ENCODE results near the gene CALHM1.
"Not testable (repeated sequence)": the region's sequence is repeated elsewhere in the genome, so short reads cannot be mapped to it uniquely, and the experiment has no call there.

Gene CALHM1

GRCh38 chr10:103486635-103487409 is 28.1 kb upstream of the CALHM1 start:
- not testable (repeated sequence) for H3K4me3 ChIP-seq (ENCODE audit: insufficient read depth, low read depth, low read length, poor library complexity, severe bottlenecking); DNase-seq; H3K36me3 ChIP-seq (ENCODE audit: control insufficient read depth, insufficient read depth, low read length); H3K9me3 ChIP-seq (ENCODE audit: control insufficient read depth, low read length); H3K27me3 ChIP-seq (replicated peaks; ENCODE audit: control insufficient read depth, insufficient read depth, low read length, poor library complexity, severe bottlenecking); H3K27ac ChIP-seq (ENCODE audit: insufficient read depth, low read length, poor library complexity, severe bottlenecking); H3K4me1 ChIP-seq (ENCODE audit: control insufficient read depth, insufficient read depth, low read length, poor library complexity, severe bottlenecking)

DNA sequence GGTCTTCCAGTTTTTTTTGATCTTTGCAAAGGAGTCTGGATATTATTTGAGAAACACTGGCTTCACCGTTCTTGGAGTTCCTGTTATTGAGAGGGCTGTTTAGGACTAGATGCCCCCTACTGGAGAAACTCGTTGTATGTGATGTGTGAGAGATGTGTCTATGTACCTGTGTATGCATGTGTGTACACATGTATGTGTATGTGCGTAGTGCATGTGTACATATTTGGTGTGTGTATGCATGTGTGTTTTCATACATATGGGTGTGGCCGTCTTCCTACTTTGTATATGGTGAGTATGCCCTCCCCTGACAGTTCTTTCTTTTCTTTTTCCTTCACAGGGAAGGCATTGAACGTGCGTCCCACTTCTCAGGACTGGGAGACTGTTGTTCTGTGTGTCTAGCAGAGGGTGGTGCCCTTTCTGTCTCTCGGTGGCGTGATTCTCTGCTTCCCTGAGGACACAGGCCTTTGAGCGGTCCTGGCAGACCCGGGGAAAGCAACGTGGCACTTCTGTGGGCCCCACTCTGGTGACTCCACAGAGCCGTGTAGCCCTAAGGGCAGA is 23.4 kb upstream of the CALHM1 start:
- Histone ChIP-seq H3K4me1 (ENCODE audit: control insufficient read depth, insufficient read depth, low read length, poor library complexity, severe bottlenecking) (no peaks in the 10 kb centered on the region), H3K9me3 (ENCODE audit: control insufficient read depth, low read length) (no peaks in the 10 kb centered on the region), H3K36me3 (ENCODE audit: control insufficient read depth, insufficient read depth, low read length) (no peaks in the 10 kb centered on the region), H3K27me3 (replicated peaks; ENCODE audit: control insufficient read depth, insufficient read depth, low read length, poor library complexity, severe bottlenecking) (no peaks in the 10 kb centered on the region), H3K4me3 (ENCODE audit: insufficient read depth, low read depth, low read length, poor library complexity, severe bottlenecking) (no peak overlapping the region), H3K27ac (ENCODE audit: insufficient read depth, low read length, poor library complexity, severe bottlenecking) (no peak overlapping the region)
- DNase-seq, result peak in 1 of 3 donors; percentile 24

DNA sequence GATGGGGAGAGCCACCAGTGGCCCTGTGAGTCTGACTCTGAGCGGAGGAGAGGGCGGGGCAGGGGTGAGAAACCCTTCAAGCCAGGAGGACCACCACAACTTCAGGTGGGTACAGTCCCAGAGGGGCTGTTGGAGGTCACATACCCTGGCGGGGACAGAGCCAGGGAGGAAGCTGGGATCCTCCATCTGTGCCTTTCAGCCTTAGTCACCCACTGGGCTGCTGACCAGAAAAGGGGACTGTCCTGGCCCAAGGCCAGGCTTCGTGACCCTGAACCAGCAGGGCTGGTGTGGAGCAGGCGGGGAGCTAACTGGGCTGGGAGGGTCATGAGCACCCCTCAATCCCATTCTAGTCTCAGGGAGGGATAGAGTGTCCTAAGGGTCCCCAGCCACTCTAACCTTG is 21.8 kb upstream of the CALHM1 start:
- no peak for DNase-seq
- H3K27me3 ChIP-seq (replicated peaks; ENCODE audit: control insufficient read depth, insufficient read depth, low read length, poor library complexity, severe bottlenecking), result no peaks in the 10 kb centered on the region
- no peak overlapping the region for H3K4me3 ChIP-seq (ENCODE audit: insufficient read depth, low read depth, low read length, poor library complexity, severe bottlenecking)
- H3K4me1 ChIP-seq (ENCODE audit: control insufficient read depth, insufficient read depth, low read length, poor library complexity, severe bottlenecking), result no peaks in the 10 kb centered on the region
- H3K36me3 ChIP-seq (ENCODE audit: control insufficient read depth, insufficient read depth, low read length), result no peaks in the 10 kb centered on the region
- no peaks in the 10 kb centered on the region for H3K9me3 ChIP-seq (ENCODE audit: control insufficient read depth, low read length)
- no peak overlapping the region for H3K27ac ChIP-seq (ENCODE audit: insufficient read depth, low read length, poor library complexity, severe bottlenecking)

DNA sequence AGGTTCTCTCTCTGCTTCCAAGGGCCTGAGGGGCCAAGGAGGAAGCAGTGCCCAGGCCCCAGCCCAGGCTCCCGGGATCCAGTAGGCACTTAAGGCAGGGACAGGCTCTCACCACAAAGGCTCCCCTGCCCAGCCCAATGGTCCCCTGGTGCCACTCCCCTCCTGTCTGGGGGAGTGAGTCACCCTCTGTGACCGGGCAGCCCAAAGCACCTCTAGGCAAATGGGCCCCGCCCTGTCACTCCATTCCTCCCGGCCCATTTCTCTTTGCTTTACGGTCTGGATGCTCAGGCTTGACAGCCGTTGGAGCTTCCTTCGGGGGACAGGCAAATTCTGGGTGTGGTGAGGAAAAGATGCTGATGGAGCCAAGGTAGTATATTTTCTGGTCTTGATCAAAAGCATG is 20.4 kb upstream of the CALHM1 start, which contains the start of gene CALHM3:
Gene CALHM3 (minus strand): TSS at position 106 of the 400 bp plus-strand sequence. CDS start 208 bp downstream, outside the sequence.
- no peak for DNase-seq
- H3K27ac ChIP-seq (ENCODE audit: insufficient read depth, low read length, poor library complexity, severe bottlenecking), result no peak within 1 kb of the TSS
- H3K27me3 ChIP-seq (replicated peaks; ENCODE audit: control insufficient read depth, insufficient read depth, low read length, poor library complexity, severe bottlenecking), result no peaks in the 10 kb centered on the region
- no peaks in the 10 kb centered on the region for H3K36me3 ChIP-seq (ENCODE audit: control insufficient read depth, insufficient read depth, low read length)
- no peak within 1 kb of the TSS for H3K4me3 ChIP-seq (ENCODE audit: insufficient read depth, low read depth, low read length, poor library complexity, severe bottlenecking)
- H3K4me1 ChIP-seq (ENCODE audit: control insufficient read depth, insufficient read depth, low read length, poor library complexity, severe bottlenecking), result no peaks in the 10 kb centered on the region
- H3K9me3 ChIP-seq (ENCODE audit: control insufficient read depth, low read length), result no peaks in the 10 kb centered on the region

DNA sequence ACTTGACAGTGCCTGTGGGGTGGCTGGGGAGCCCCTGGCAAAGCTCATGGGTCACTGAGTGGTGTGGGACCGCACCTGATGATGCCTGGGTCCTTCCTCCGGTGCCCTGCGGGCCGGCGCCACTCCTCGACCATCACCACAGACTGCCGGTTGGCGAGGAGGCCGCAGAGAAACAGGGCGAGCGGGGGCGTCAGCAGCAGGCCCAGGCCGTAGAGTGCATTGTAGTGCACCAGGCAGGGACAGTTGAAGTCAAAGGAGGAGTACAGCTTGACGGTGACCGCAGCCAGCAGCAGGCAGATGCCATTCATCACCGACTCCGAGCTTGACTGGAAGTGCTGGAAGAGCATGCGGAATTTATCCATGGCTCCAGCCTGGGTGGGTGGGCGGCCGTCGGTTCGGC is 20.0 kb upstream of the CALHM1 start:
- H3K4me3 ChIP-seq (ENCODE audit: insufficient read depth, low read depth, low read length, poor library complexity, severe bottlenecking), result no peak overlapping the region
- H3K4me1 ChIP-seq (ENCODE audit: control insufficient read depth, insufficient read depth, low read length, poor library complexity, severe bottlenecking), result no peaks in the 10 kb centered on the region
- H3K9me3 ChIP-seq (ENCODE audit: control insufficient read depth, low read length), result no peaks in the 10 kb centered on the region
- H3K36me3 ChIP-seq (ENCODE audit: control insufficient read depth, insufficient read depth, low read length), result no peaks in the 10 kb centered on the region
- no peak overlapping the region for H3K27ac ChIP-seq (ENCODE audit: insufficient read depth, low read length, poor library complexity, severe bottlenecking)
- DNase-seq, result no peak
- no peaks in the 10 kb centered on the region for H3K27me3 ChIP-seq (replicated peaks; ENCODE audit: control insufficient read depth, insufficient read depth, low read length, poor library complexity, severe bottlenecking)

DNA sequence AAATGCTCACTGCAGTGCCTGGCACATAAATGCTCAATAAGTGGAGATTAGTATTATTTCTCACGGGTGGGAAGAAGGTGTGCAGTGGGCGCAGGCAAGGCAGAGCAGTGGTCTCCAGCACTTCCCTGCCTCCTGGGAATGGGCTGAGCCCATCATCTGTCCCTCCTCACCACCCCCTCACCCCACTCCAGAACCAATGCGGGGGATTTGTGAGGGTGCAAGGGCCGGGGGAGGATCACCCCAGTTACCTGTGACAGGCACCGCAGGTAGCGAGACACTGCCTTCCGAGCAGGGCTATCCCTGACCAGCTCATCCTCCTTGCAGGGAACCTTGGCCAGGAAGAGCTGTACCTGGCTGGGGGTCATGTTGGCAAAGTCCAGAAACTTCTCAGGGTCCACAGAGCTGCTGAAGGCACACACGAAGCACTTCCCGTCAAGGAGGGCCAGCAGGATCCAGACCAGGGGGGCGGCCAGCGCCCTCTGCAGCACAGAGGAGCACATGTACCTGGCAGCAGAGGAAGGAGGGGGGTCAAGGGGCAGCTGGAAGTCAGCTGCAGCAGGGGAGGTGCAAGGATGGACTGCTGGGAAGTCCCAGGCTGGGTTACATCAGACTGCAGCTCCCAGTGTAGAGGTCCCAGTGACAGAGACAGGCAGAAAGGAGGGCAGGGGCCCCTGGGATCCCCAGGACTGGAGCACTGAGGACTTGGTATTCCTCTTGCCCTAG is 17.5 kb upstream of the CALHM1 start:
- peaks cover 13% of the 10 kb centered on the region for H3K4me1 ChIP-seq (ENCODE audit: control insufficient read depth, insufficient read depth, low read length, poor library complexity, severe bottlenecking)
- no peaks in the 10 kb centered on the region for H3K27me3 ChIP-seq (replicated peaks; ENCODE audit: control insufficient read depth, insufficient read depth, low read length, poor library complexity, severe bottlenecking)
- no peak overlapping the region for H3K4me3 ChIP-seq (ENCODE audit: insufficient read depth, low read depth, low read length, poor library complexity, severe bottlenecking)
- H3K27ac ChIP-seq (ENCODE audit: insufficient read depth, low read length, poor library complexity, severe bottlenecking), result no peak overlapping the region
- H3K9me3 ChIP-seq (ENCODE audit: control insufficient read depth, low read length), result no peaks in the 10 kb centered on the region
- no peaks in the 10 kb centered on the region for H3K36me3 ChIP-seq (ENCODE audit: control insufficient read depth, insufficient read depth, low read length)
- DNase-seq, result no peak

DNA sequence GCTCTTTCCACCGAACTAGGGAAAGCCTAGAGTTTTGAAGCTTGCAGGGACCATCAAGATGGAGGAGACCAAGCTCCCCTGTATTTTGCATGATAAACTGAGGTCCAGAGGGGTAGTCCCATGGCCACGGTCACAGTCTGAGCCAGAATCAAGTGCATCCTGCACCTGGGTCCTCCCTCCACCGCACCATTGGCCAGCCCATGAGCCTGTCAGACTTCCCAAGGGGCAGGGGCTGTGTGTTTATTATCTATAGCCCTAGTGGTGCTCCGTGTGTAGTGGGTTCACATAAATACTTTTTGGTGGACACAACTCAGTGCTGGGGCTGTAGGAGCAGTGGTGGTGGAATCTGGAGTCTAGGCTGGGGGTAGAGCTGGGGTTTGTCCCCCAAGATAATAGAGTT is 16.7 kb upstream of the CALHM1 start:
- no peaks in the 10 kb centered on the region for H3K27me3 ChIP-seq (replicated peaks; ENCODE audit: control insufficient read depth, insufficient read depth, low read length, poor library complexity, severe bottlenecking)
- no peak overlapping the region for H3K27ac ChIP-seq (ENCODE audit: insufficient read depth, low read length, poor library complexity, severe bottlenecking)
- no peaks in the 10 kb centered on the region for H3K9me3 ChIP-seq (ENCODE audit: control insufficient read depth, low read length)
- no peaks in the 10 kb centered on the region for H3K36me3 ChIP-seq (ENCODE audit: control insufficient read depth, insufficient read depth, low read length)
- H3K4me1 ChIP-seq (ENCODE audit: control insufficient read depth, insufficient read depth, low read length, poor library complexity, severe bottlenecking), result peaks cover 20% of the 10 kb centered on the region
- H3K4me3 ChIP-seq (ENCODE audit: insufficient read depth, low read depth, low read length, poor library complexity, severe bottlenecking), result no peak overlapping the region
- no peak for DNase-seq

GRCh38 chr10:103474077-103474476 is 15.4 kb upstream of the CALHM1 start:
- H3K36me3 ChIP-seq (ENCODE audit: control insufficient read depth, insufficient read depth, low read length), result no peaks in the 10 kb centered on the region
- DNase-seq, result no peak
- H3K4me3 ChIP-seq (ENCODE audit: insufficient read depth, low read depth, low read length, poor library complexity, severe bottlenecking), result no peak overlapping the region
- peaks cover 27% of the 10 kb centered on the region for H3K4me1 ChIP-seq (ENCODE audit: control insufficient read depth, insufficient read depth, low read length, poor library complexity, severe bottlenecking)
- no peaks in the 10 kb centered on the region for H3K9me3 ChIP-seq (ENCODE audit: control insufficient read depth, low read length)
- no peaks in the 10 kb centered on the region for H3K27me3 ChIP-seq (replicated peaks; ENCODE audit: control insufficient read depth, insufficient read depth, low read length, poor library complexity, severe bottlenecking)
- H3K27ac ChIP-seq (ENCODE audit: insufficient read depth, low read length, poor library complexity, severe bottlenecking), result no peak overlapping the region

- Histone ChIP-seq H3K27ac (ENCODE audit: insufficient read depth, low read length, poor library complexity, severe bottlenecking) (no peak overlapping the region), H3K4me1 (ENCODE audit: control insufficient read depth, insufficient read depth, low read length, poor library complexity, severe bottlenecking) (peaks cover 27% of the 10 kb centered on the region), H3K9me3 (ENCODE audit: control insufficient read depth, low read length) (no peaks in the 10 kb centered on the region), H3K4me3 (ENCODE audit: insufficient read depth, low read depth, low read length, poor library complexity, severe bottlenecking) (no peak overlapping the region), H3K27me3 (replicated peaks; ENCODE audit: control insufficient read depth, insufficient read depth, low read length, poor library complexity, severe bottlenecking) (no peaks in the 10 kb centered on the region), H3K36me3 (ENCODE audit: control insufficient read depth, insufficient read depth, low read length) (no peaks in the 10 kb centered on the region)
- DNase-seq, result no peak
Observed at GRCh38 chr10:103473261-103473671, 14.6 kb upstream of the CALHM1 start.

GRCh38 chr10:103472005-103472404 is 13.3 kb upstream of the CALHM1 start:
- H3K27ac ChIP-seq (ENCODE audit: insufficient read depth, low read length, poor library complexity, severe bottlenecking), result peak overlapping the region; percentile 69
- H3K9me3 ChIP-seq (ENCODE audit: control insufficient read depth, low read length), result no peaks in the 10 kb centered on the region
- H3K27me3 ChIP-seq (replicated peaks; ENCODE audit: control insufficient read depth, insufficient read depth, low read length, poor library complexity, severe bottlenecking), result no peaks in the 10 kb centered on the region
- H3K36me3 ChIP-seq (ENCODE audit: control insufficient read depth, insufficient read depth, low read length), result no peaks in the 10 kb centered on the region
- no peak for DNase-seq
- H3K4me1 ChIP-seq (ENCODE audit: control insufficient read depth, insufficient read depth, low read length, poor library complexity, severe bottlenecking), result peaks cover 27% of the 10 kb centered on the region
- no peak overlapping the region for H3K4me3 ChIP-seq (ENCODE audit: insufficient read depth, low read depth, low read length, poor library complexity, severe bottlenecking)
